T follicular helper cell (primary cell): ENCODE measurements around the gene ATP5MC2.
"Not testable (repeated sequence)": the region's sequence is repeated elsewhere in the genome, so short reads cannot be mapped to it uniquely, and the experiment has no call there.

Experiments used
- DNase-seq: peaks from one replicate; pipeline ENCODE4 v3.0.0-alpha.2; 2020; ENCODE audit warnings: low read depth
- total RNA-seq, 2 experiments: gene quantifications; one replicate each; lab custom pipeline; 2026; lab: John Stamatoyannopoulos, UW

The ATP5MC2 gene
- 103 to 137 reads per million in 2 experiments for total RNA-seq

GRCh38 chr12:53675701-53676607 is at the start of gene ATP5MC2:
TSS of gene ATP5MC2 (minus strand) at chr12:53676083. CDS start at chr12:53672614, 3,469 bp downstream.
- peak; percentile 96 for DNase-seq

- DNase-seq, result no peak
Observed at GRCh38 chr12:53722450-53723041, 46.7 kb upstream of the ATP5MC2 start.

DNA sequence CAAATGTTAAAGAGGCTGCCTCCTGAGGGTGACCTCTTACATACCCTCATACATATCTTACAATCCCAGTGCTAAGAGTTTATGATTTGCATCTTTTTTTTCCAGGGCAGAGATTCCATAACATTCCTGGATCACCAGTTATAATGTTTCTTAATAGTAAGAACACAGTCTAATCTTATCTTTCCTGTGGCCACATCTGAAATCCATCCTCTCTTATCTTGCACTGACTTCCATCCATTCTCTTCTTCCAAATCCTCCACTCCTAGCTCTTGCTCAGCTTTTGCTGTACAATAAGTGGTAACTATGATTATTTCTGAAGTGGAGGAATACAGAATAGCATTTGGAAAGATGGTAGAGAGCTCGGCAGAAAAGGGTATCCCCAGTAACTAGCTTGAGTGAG is 45.1 kb upstream of the ATP5MC2 start:
- no peak for DNase-seq

DNA sequence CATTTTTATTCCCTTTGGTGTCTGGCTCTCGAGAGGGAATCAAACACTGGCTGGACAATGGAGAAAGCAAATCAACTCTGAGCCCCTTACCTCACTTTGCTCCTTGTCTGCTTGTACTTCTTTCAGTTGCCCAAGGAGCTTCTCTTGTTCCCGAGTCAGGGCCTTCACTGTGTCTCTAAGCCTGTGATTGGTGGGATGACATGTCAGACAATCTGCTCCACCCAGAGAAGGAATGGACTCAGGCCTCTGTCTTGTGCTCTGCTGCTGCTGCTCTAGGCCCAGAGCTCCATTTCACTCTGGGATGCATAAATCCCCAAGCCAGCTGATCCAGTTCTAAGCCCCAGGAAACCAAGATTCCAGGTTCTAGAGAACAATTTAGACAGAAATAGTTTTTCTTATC is 43.8 kb upstream of the ATP5MC2 start:
- no peak for DNase-seq

DNA sequence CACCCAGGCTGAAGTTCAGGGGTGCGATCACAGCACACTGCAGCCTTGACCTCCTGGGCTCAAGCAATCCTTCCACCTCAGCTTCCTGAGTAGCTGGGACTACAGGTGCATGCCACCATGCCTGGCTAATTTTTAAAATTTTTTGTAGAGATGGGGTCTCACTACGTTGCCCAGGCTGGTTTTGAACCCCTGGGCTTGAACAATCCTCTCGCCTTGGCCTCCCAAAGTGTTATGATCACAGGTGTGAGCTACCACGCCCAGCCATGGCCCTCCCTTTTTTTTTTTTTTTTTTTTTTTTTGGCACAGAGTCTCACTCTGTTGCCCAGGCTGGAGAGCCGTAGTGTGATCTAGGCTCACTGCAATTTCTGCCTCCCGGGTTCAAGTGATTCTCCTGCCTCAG is 42.7 kb upstream of the ATP5MC2 start:
- not testable (repeated sequence) for DNase-seq

GRCh38 chr12:53717319-53717718 is 41.4 kb upstream of the ATP5MC2 start:
- DNase-seq, result no peak

GRCh38 chr12:53714004-53714403 is 38.1 kb upstream of the ATP5MC2 start:
- no peak for DNase-seq

- no peak for DNase-seq
Observed at GRCh38 chr12:53713516-53713915, 37.6 kb upstream of the ATP5MC2 start.

- DNase-seq, result no peak
Observed at GRCh38 chr12:53712059-53712643, 36.3 kb upstream of the ATP5MC2 start.

DNA sequence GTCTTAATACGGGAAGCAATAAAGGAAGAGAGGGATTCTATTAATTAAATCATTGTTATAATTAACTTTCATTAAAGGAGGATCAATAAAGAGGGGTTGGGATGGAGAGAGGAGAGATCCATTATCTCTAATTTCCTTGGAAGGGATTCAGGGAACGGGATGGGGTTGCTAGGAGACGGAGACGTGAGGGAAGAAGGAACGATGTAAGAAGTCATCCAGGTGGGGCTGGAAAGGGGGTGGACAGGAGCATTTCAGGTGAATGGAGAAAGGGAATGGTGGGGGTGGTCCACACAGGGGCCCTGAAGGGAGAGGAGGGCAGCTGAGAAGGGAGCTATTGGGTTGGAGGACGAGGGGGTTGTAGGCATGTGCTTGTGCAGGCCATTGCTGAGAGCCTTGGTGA is 34.2 kb upstream of the ATP5MC2 start:
- DNase-seq, result no peak

DNA sequence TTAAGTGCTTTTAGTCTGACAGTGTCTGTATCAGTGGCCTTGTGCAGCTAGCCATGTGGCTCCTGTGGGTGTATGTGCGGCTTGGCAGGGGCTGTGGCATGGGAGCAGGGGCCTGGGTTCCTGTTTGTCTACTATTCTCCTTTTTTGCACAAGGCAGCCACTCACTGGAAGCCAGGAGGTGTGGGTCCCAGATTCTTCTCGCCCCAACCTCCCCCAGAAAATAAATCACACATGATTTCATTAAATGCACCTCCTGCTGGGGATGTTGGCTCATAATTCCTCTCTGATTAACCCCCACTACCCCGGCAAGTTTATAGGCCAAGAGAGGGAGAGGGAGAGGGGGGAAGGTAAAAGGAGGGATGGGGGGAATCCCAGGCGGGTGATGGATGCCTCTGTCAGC is 33.8 kb upstream of the ATP5MC2 start:
- no peak for DNase-seq

DNA sequence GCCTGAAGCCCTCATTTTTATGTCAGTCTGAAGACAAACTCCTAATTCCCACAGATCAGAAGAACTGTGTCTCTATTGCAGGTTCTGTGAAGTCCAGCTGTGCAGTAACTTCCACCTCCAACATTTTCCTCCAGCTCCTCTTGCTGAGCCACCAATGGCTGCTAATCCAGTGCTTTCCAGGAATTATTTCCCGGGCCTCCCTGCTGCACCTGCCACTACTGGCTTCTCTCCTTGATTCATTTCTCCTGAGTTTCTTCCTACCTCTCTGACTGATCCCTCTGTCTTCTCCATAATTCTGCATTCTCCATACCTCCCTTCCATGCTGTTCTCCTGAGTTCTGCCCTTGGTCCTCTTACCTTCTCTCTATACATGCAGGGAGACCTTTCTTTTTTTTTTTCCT is 30.2 kb upstream of the ATP5MC2 start:
- DNase-seq, result no peak

DNA sequence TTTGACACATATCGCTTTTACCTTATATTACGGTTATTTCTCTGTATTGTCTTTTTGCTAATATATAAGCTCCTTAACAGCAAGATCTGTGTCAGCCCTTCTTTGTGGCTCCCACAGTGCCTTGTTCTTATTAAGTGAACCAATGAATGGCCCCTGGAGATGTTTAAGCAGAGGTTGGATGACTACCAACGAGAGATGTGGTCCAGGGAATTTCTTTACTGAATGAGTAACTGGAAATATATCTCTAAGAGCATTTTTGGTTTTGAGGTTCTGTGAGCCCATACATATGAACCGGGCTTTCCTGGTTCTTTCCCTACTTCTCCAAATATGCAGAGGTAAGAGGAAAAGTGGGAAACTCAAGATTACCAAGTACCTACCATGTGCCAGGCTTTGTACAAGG is 27.9 kb upstream of the ATP5MC2 start:
- DNase-seq, result no peak

DNA sequence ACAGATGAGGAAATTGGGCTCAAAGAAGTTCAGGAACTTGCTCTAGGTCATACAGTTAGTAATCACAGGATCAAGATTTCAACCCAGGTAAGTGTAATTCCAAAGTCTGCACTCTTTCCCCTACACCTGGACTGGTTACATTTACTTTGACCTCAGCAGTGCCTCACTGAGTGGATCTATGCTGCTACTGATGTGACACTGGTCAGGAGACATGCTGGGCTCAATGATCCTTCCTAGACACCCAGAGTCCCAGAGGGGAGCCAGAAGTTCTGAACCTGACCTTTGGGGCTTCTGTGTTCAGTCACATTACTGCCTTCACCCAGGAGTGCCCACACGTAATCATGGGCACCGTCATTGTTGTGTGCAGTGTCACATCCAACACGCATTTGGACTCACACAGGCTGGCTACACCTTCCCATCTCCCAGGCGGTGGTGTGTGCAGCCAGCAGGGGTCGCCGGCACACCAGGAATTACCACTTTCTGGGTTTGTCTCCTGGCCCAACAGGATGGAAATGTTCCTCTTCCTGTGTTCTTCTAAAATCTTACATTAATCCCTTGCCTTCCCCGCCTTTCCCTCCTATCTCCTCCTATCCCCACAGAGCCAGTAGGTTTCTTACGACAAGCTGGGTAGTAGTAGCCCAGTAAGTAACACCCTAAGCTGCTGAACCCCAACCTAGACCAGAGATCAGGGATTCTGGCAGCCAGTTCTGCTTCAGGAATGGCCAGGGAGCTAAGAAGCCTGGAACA is 25.8 kb upstream of the ATP5MC2 start:
- peak; percentile 60 for DNase-seq

DNA sequence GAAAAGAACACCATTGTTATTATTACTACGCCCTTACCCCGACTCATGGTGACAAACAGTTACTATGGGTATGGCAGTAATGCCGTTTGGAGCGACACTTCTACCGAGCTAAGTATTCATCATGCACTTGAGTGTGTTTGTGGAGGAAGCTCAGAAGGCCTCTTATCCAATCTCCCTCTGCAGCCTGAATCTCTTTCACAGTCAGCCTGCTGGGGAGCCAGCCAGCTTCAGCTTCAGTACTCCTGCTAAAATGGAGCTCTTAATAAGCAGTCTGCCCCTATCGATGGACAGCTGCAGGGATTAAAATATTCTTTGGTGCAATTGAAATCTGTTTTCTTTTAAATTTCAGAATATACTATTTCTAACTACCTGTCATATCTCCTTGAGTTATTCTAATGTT is 24.7 kb upstream of the ATP5MC2 start:
- DNase-seq, result no peak

DNA sequence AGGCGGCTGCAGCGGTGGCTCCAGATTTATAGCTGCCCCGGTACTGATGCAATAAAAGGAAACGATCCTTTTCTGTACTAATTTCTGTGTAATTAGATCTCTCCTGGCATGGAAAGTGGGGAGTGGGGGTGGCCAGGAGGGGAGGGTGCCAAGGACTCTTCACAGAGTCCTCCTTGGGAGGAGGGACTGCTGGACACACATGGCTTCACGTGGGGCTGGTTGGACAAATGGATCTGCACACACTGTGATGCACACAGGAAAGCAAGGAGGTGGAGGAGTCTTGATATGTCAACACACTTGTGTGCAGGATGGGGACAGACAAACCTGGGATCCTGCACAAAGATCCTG is 23.8 kb upstream of the ATP5MC2 start:
- DNase-seq, result no peak

DNA sequence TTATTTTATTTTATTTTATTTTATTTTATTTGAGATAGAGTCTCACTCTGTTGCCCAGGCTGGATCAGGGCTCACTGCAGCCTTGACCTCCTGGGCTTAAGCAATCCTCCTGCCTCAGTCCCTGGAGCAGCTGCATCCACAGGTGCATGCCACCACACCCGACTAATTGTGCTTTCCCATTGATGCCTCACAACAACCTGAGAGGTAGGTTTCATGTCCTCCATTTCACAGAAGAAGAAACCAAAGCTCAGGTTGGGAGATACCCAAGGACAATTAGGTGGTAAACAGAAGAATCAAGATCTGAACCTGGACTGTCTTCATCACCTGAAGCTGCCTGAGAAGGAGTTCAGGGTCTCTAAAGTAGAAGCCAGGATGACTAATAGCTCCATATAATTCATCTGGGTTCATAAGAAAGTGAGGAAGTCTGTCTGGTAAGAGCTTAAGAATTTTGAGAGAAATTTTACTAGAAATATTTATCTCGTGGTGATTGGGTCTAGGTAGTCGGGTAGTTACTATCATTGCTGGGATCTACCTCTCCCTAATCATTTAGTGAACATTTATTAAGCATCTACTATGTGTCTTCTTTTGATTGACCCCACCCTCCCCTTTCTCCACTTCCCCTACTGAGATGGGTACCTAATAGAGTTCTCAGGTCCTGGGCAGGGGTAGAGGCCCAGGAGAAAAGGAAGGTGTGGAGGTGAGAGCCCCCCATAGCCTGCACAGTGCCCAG is 23.2 kb upstream of the ATP5MC2 start:
- no peak for DNase-seq

GRCh38 chr12:53696655-53697331 is 20.9 kb upstream of the ATP5MC2 start:
- DNase-seq, result no peak

GRCh38 chr12:53696285-53696654 is 20.4 kb upstream of the ATP5MC2 start:
- no peak for DNase-seq

- DNase-seq, result no peak
Observed at GRCh38 chr12:53695152-53696145, 19.6 kb upstream of the ATP5MC2 start.
